Keratinocyte (primary cell): Measurements from ENCODE around the gene DNAH10. TPM values are rescaled to one million over a fixed set of nuclear protein-coding genes. Genes with fewer than 3 reads are reported as not detected.

ENCODE experiments used
- DNase-seq: peaks from one replicate; pipeline ENCODE4 v3.0.0-alpha.2; 2011; ENCODE audit warnings: low read depth, missing footprints, low spot score
- FAIRE-seq: peaks from 2 replicates; lab custom pipeline; 2011; peaks lifted over from hg19 to GRCh38; lab: Jason Lieb, UNC
- H2AFZ ChIP-seq: 2 replicates; pipeline ENCODE4 v1.6.0; 2012; ENCODE audit warnings: low read length, control low read depth, inconsistent platforms; ENCODE audit not compliant: control insufficient read depth
- H3K27ac ChIP-seq: 2 replicates; pipeline ENCODE4 v1.5.1; 2011; ENCODE audit warnings: low read length; ENCODE audit not compliant: control insufficient read depth, insufficient read depth
- H3K27me3 ChIP-seq: 3 replicates; pipeline ENCODE4 v1.6.0; 2011; ENCODE audit warnings: low read length; ENCODE audit not compliant: control insufficient read depth, insufficient read depth; ENCODE audit errors: extremely low read depth
- H3K36me3 ChIP-seq, 2 experiments: 2 replicates in 1 of 2; 3 replicates in 1 of 2; pipeline ENCODE4 v1.5.1; 2011; ENCODE audit warnings: low read length in 2 of 2, mild to moderate bottlenecking in 1 of 2; ENCODE audit not compliant: control insufficient read depth in 2 of 2, insufficient read depth in 2 of 2; ENCODE audit errors: extremely low read depth in 1 of 2
- H3K4me1 ChIP-seq: 3 replicates; pipeline ENCODE4 v1.5.1; 2011; ENCODE audit warnings: low read length; ENCODE audit not compliant: control insufficient read depth, insufficient read depth; ENCODE audit errors: extremely low read depth
- H3K4me2 ChIP-seq: 3 replicates; pipeline ENCODE4 v1.6.0; 2011; ENCODE audit warnings: low read depth, low read length; ENCODE audit not compliant: control insufficient read depth, insufficient read depth; ENCODE audit errors: extremely low read depth
- H3K4me3 ChIP-seq, 3 experiments: fragments of 200-600 bp in 1 of 3; sonication (generic) in 1 of 3; 2 replicates in 2 of 3; 3 replicates in 1 of 3; pipeline ENCODE4 v1.5.1; 2011 to 2016; ENCODE audit warnings: low read length in 3 of 3, mild to moderate bottlenecking in 3 of 3, control low read depth in 2 of 3, inconsistent platforms in 1 of 3, low read depth in 1 of 3, mixed read lengths in 1 of 3, mixed run types in 1 of 3, moderate library complexity in 1 of 3; ENCODE audit not compliant: control insufficient read depth in 2 of 3, insufficient read depth in 2 of 3; ENCODE audit errors: extremely low read depth in 1 of 3
- H3K79me2 ChIP-seq: 2 replicates; pipeline ENCODE4 v1.6.0; 2012; ENCODE audit warnings: low read length; ENCODE audit not compliant: control insufficient read depth, insufficient read depth
- H3K9ac ChIP-seq: 3 replicates; pipeline ENCODE4 v1.6.0; 2011; ENCODE audit warnings: low read length; ENCODE audit not compliant: control insufficient read depth, insufficient read depth; ENCODE audit errors: extremely low read depth
- H3K9me1 ChIP-seq: 3 replicates; pipeline ENCODE4 v1.6.0; 2011; ENCODE audit warnings: low read length; ENCODE audit not compliant: control insufficient read depth, insufficient read depth; ENCODE audit errors: extremely low read depth
- H3K9me3 ChIP-seq: 2 replicates; pipeline ENCODE4 v1.5.1; 2012; ENCODE audit warnings: low read depth, low read length; ENCODE audit not compliant: control insufficient read depth
- H4K20me1 ChIP-seq: 3 replicates; pipeline ENCODE4 v1.6.0; 2011; ENCODE audit warnings: low read length; ENCODE audit not compliant: control insufficient read depth, insufficient read depth; ENCODE audit errors: extremely low read depth
- CTCF ChIP-seq, 3 experiments: IDR thresholded peaks in 1 of 3; conservative IDR thresholded peaks in 1 of 3; optimal IDR thresholded peaks in 1 of 3; 2 replicates in 2 of 3; 3 replicates in 1 of 3; pipeline versions ENCODE3 to v1.5.1; 2011; ENCODE audit warnings: low read length in 3 of 3, mild to moderate bottlenecking in 3 of 3, moderate library complexity in 2 of 3, control low read depth in 1 of 3, inconsistent platforms in 1 of 3; ENCODE audit not compliant: insufficient read depth in 2 of 3; ENCODE audit errors: extremely low read depth in 1 of 3
- EZH2 ChIP-seq: IDR thresholded peaks from one replicate; pipeline ENCODE4 v1.6.1; 2012; ENCODE audit warnings: inconsistent platforms, mild to moderate bottlenecking, low read length, moderate library complexity
- dilution Hi-C: fragments of 300-500 bp; cut with MboI; formaldehyde crosslinking; loops from one replicate; pipeline ENCODE4 v1.7.0; 2020; ENCODE audit warnings: low sequenced_read_pairs; ENCODE audit not compliant: extremely low pct_ligation_motif_present
- polyA plus RNA-seq, 5 experiments: library from polyadenylated mRNA; depleted of rRNA in 3 of 5; stranded (reverse) in 3 of 5; stranded (forward) in 1 of 5; unstranded in 1 of 5; fragments of >200 nt; gene quantifications; 1 replicate in 1 of 5; 2 replicates in 3 of 5; 3 replicates in 1 of 5; pipeline versions ENCODE4 v1.2.1 to v1.2.3, GENCODE V29; 2011 to 2012; ENCODE audit warnings: missing spikeins in 2 of 5, low read depth in 1 of 5, low replicate concordance in 1 of 5

DNAH10 gene
- polyA plus RNA-seq, 1 donor (not counting 4 experiments of a cell fraction or from before 2014, with no cell fraction given): 0.08 TPM

GRCh38 chr12:123979566-123979965, 217.5 kb downstream of the DNAH10 start:
- no peak for TF ChIP-seq EZH2
- TF ChIP-seq CTCF (optimal IDR thresholded peaks at IDR 0.05 in 1 of 3, IDR thresholded peaks at IDR 0.05 in 1 of 3, conservative IDR thresholded peaks at IDR 0.05 in 1 of 3; ENCODE audit: extremely low read depth in 1 of 3, insufficient read depth in 2 of 3, low read length in 3 of 3): no peak
- DNase-seq (no peak), FAIRE-seq (no peak)
- dilution Hi-C loops: no loop called here
- no peak overlapping the region for H3K4me2 ChIP-seq
- H3K27me3 ChIP-seq: no peaks in the 10 kb centered on the region
- H3K27ac ChIP-seq: no peak overlapping the region
- H3K79me2 ChIP-seq: peaks cover 5% of the 10 kb centered on the region
- peaks cover 3% of the 10 kb centered on the region for H3K4me1 ChIP-seq
- peaks cover 0 to 10% of the 10 kb centered on the region in 2 experiments for H3K36me3 ChIP-seq
- no peaks in the 10 kb centered on the region for H3K9me1 ChIP-seq
- H3K9me3 ChIP-seq: no peaks in the 10 kb centered on the region
- H4K20me1 ChIP-seq: no peaks in the 10 kb centered on the region
- H2AFZ ChIP-seq: no peak overlapping the region
- H3K9ac ChIP-seq: no peak overlapping the region
- no peak overlapping the region for H3K4me3 ChIP-seq

GRCh38 chr12:123982269-123982668, 220.2 kb downstream of the DNAH10 start:
- H3K79me2 ChIP-seq: peaks cover 4% of the 10 kb centered on the region

More at GRCh38 chr12:123982269-123982668, 220.2 kb downstream of the DNAH10 start:
- FAIRE-seq (no peak), DNase-seq (no peak)
- Histone ChIP-seq H3K4me2 (no peak overlapping the region), H4K20me1 (no peaks in the 10 kb centered on the region), H3K36me3 (peaks cover 0 to 2% of the 10 kb centered on the region in 2 experiments), H3K9me3 (no peaks in the 10 kb centered on the region), H2AFZ (no peak overlapping the region), H3K9me1 (no peaks in the 10 kb centered on the region), H3K4me3 (no peak overlapping the region), H3K27me3 (no peaks in the 10 kb centered on the region), H3K4me1 (no peaks in the 10 kb centered on the region), H3K9ac (no peak overlapping the region), H3K27ac (no peak overlapping the region)
- dilution Hi-C loops: no loop called here
- TF ChIP-seq EZH2: no peak
- TF ChIP-seq CTCF (optimal IDR thresholded peaks at IDR 0.05 in 1 of 3, IDR thresholded peaks at IDR 0.05 in 1 of 3, conservative IDR thresholded peaks at IDR 0.05 in 1 of 3; ENCODE audit: extremely low read depth in 1 of 3, insufficient read depth in 2 of 3, low read length in 3 of 3): no peak
